Measurements from ENCODE around the gene CRKL.

Gene CRKL

DNA sequence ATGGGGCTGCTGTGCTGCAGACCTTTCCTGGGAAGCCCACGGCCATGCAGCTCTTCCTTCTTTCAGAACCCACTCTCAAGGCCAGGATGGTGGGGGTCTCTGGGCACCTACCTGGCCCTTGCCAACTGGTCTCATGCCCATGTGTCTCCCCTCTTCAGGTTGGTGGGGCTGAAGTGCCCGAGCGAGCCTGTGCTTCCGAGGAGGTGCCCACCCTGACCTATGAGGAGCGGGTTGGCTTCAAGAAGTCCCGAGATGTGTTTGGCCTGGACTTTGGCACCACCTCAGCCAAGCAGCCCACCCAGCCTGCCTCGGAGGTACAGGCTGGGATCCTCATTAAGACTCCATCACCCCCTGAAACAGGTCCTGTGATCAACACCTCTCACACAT lies 74.8 kb downstream of the CRKL start:
- Histone ChIP-seq H3K9ac (ENCODE audit: low read depth, low read length) (no peak overlapping the region), H3K79me2 (ENCODE audit: insufficient read depth, low read length) (no peaks in the 10 kb centered on the region), H2AFZ (ENCODE audit: low read depth, low read length) (no peak overlapping the region), H3K27ac (ENCODE audit: low read length) (no peak overlapping the region), H3K27me3 (ENCODE audit: insufficient read depth, low read length, poor library complexity) (no peaks in the 10 kb centered on the region), H4K20me1 (ENCODE audit: insufficient read depth, low read length) (no peaks in the 10 kb centered on the region), H3K9me3 (ENCODE audit: insufficient read depth, low read length, severe bottlenecking) (no peaks in the 10 kb centered on the region), H3K4me2 (ENCODE audit: insufficient read depth, low read length) (no peak overlapping the region), H3K36me3 (ENCODE audit: insufficient read depth, low read length) (peaks cover 82% of the 10 kb centered on the region), H3K4me3 (ENCODE audit: low read depth in 1 of 2, low read length in 2 of 2) (no peak overlapping the region), H3K4me1 (ENCODE audit: insufficient read depth, low read length) (no peaks in the 10 kb centered on the region)
- no peak for TF ChIP-seq EZH2 (IDR thresholded peaks at IDR 0.05; ENCODE audit: borderline replicate concordance, low read depth, low read length, severe bottlenecking)
- TF ChIP-seq, protein P1, sequence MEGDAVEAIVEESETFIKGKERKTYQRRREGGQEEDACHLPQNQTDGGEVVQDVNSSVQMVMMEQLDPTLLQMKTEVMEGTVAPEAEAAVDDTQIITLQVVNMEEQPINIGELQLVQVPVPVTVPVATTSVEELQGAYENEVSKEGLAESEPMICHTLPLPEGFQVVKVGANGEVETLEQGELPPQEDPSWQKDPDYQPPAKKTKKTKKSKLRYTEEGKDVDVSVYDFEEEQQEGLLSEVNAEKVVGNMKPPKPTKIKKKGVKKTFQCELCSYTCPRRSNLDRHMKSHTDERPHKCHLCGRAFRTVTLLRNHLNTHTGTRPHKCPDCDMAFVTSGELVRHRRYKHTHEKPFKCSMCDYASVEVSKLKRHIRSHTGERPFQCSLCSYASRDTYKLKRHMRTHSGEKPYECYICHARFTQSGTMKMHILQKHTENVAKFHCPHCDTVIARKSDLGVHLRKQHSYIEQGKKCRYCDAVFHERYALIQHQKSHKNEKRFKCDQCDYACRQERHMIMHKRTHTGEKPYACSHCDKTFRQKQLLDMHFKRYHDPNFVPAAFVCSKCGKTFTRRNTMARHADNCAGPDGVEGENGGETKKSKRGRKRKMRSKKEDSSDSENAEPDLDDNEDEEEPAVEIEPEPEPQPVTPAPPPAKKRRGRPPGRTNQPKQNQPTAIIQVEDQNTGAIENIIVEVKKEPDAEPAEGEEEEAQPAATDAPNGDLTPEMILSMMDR (IDR thresholded peaks at IDR 0.05; ENCODE audit: borderline replicate concordance, extremely low read depth, low read length, poor library complexity, severe bottlenecking): no peak
- no peak for ATAC-seq (ENCODE audit: insufficient read depth, low read depth)
- no peak for DNase-seq

DNA sequence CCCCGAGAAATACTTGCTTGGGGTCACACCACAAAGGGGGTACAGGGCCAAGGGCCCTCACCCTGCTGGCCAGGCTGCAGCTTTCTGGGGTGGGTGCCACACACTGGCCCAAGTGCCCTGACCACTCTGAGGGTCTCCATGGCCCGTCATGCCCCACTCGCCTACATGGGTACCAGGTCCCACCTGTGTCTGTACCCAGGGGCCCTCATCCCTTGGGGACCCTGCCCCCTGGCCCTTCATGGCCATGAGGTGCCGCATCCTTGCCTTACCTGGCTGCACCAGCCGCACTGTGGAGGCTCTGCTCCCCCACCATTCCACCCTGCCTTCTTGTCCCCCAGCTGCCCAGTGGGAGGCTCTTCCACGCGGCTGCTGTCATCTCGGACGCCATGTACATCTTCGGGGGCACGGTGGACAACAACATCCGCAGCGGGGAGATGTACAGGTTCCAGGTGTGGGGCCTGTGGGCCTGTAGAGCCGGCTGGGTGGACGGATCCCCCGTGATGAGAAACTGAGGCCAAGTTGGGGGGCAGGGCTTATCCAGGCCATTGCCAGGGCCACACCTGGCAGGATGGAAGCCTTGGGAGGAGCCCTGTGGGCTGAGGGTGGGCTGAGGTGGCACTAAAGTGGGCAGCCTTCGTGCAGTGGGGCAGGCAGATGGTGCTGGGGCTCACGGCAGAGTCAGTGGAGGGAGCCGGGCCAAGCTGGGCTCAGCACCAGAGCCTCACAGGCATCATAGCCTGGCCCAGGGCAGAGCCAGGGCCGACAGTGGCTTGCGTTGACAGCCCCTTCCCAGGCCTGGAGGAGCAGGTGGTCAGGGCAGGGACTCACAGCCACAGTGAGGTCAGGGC lies 75.5 kb downstream of the CRKL start:
- no peak for DNase-seq
- Histone ChIP-seq H3K4me2 (ENCODE audit: insufficient read depth, low read length) (no peak overlapping the region), H3K36me3 (ENCODE audit: insufficient read depth, low read length) (peaks cover 82% of the 10 kb centered on the region)

GRCh38 chr22:20993304-20994127 lies 76.3 kb downstream of the CRKL start:
- no peak overlapping the region for H3K4me3 ChIP-seq (ENCODE audit: low read depth in 1 of 2, low read length in 2 of 2)
- no peak overlapping the region for H3K27ac ChIP-seq (ENCODE audit: low read length)
- no peak for DNase-seq
- H3K4me1 ChIP-seq (ENCODE audit: insufficient read depth, low read length): no peaks in the 10 kb centered on the region
- TF ChIP-seq EZH2 (IDR thresholded peaks at IDR 0.05; ENCODE audit: borderline replicate concordance, low read depth, low read length, severe bottlenecking): no peak
- TF ChIP-seq, protein P1 (IDR thresholded peaks at IDR 0.05; ENCODE audit: borderline replicate concordance, extremely low read depth, low read length, poor library complexity, severe bottlenecking): no peak
- H3K9me3 ChIP-seq (ENCODE audit: insufficient read depth, low read length, severe bottlenecking): no peaks in the 10 kb centered on the region
- H4K20me1 ChIP-seq (ENCODE audit: insufficient read depth, low read length): peaks cover 6% of the 10 kb centered on the region; the same call in 1 of the 2 replicates
- no peaks in the 10 kb centered on the region for H3K79me2 ChIP-seq (ENCODE audit: insufficient read depth, low read length)
- no peak overlapping the region for H3K4me2 ChIP-seq (ENCODE audit: insufficient read depth, low read length)
- H3K27me3 ChIP-seq (ENCODE audit: insufficient read depth, low read length, poor library complexity): no peaks in the 10 kb centered on the region
- H3K9ac ChIP-seq (ENCODE audit: low read depth, low read length): no peak overlapping the region
- H2AFZ ChIP-seq (ENCODE audit: low read depth, low read length): no peak overlapping the region
- no peak for ATAC-seq (ENCODE audit: insufficient read depth, low read depth)
- H3K36me3 ChIP-seq (ENCODE audit: insufficient read depth, low read length): peaks cover 84% of the 10 kb centered on the region

More for the DNA sequence above, 75.5 kb downstream of the CRKL start:
- no peak for ATAC-seq (ENCODE audit: insufficient read depth, low read depth)
- Histone ChIP-seq H3K79me2 (ENCODE audit: insufficient read depth, low read length) (no peaks in the 10 kb centered on the region), H3K4me1 (ENCODE audit: insufficient read depth, low read length) (no peaks in the 10 kb centered on the region), H3K27me3 (ENCODE audit: insufficient read depth, low read length, poor library complexity) (no peaks in the 10 kb centered on the region), H4K20me1 (ENCODE audit: insufficient read depth, low read length) (no peaks in the 10 kb centered on the region), H3K9me3 (ENCODE audit: insufficient read depth, low read length, severe bottlenecking) (no peaks in the 10 kb centered on the region), H2AFZ (ENCODE audit: low read depth, low read length) (no peak overlapping the region), H3K4me3 (ENCODE audit: low read depth in 1 of 2, low read length in 2 of 2) (no peak overlapping the region), H3K27ac (ENCODE audit: low read length) (no peak overlapping the region), H3K9ac (ENCODE audit: low read depth, low read length) (no peak overlapping the region)
- TF ChIP-seq, protein P1 (IDR thresholded peaks at IDR 0.05; ENCODE audit: borderline replicate concordance, extremely low read depth, low read length, poor library complexity, severe bottlenecking): no peak
- no peak for TF ChIP-seq EZH2 (IDR thresholded peaks at IDR 0.05; ENCODE audit: borderline replicate concordance, low read depth, low read length, severe bottlenecking)

Data from DND-41 (cell line).